Measurements from ENCODE around the gene C2CD4A. TPM values are rescaled to one million over a fixed set of nuclear protein-coding genes. Genes with fewer than 3 reads are reported as not detected.

The C2CD4A gene, protein sequence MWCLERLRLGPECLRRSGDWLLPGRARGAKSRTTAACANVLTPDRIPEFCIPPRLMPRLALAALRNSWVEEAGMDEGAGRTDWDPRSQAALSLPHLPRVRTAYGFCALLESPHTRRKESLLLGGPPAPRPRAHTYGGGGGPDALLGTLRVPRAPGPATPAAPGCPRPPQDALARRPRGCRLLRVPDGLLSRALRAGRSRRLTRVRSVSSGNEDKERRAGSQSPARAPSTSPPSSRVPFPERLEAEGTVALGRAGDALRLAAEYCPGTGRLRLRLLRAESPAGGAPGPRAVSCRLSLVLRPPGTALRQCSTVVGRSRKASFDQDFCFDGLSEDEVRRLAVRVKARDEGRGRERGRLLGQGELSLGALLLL
- 0.05 to 0.11 TPM (median 0.07 TPM) in 5 replicates for total RNA-seq (2022; extraction: Qiagen RNA extraction)

GRCh38 chr15:62066663-62067447 is at the start of gene C2CD4A:
Gene C2CD4A (plus strand): TSS chr15:62066977. CDS start chr15:62067614, 637 bp downstream.

GRCh38 chr15:62060113-62060895 is 6.5 kb upstream of the C2CD4A start, which contains the start of gene VPS13C:
Gene VPS13C (minus strand): TSS chr15:62060447. CDS start chr15:62060374, 73 bp downstream.

Other genes starting within 250 kb of the C2CD4A start
- 9.5 to 14.6 TPM (median 10.5 TPM) in 5 replicates for gene VPS13C, start 6.5 kb upstream of the C2CD4A start, total RNA-seq (2022; extraction: Qiagen RNA extraction)
- 0.07 to 0.24 TPM (median 0.11 TPM) in 4 of 5 replicates, not detected in the other for gene C2CD4B, start 98.3 kb downstream of the C2CD4A start, total RNA-seq (2022; extraction: Qiagen RNA extraction)